HG03457 (cell line): Measurements from ENCODE around the gene ADCY7.

Source experiments
- ATAC-seq: cut with Tn5 transposase; IDR thresholded peaks from one replicate; pipeline ENCODE4 v1.9.1; 2021; ENCODE audit warnings: moderate number of reproducible peaks; ENCODE audit not compliant: unreplicated experiment

The ADCY7 gene

GRCh38 chr16:50310308-50311133, 44.2 kb downstream of the ADCY7 start:
- no peak for ATAC-seq

DNA sequence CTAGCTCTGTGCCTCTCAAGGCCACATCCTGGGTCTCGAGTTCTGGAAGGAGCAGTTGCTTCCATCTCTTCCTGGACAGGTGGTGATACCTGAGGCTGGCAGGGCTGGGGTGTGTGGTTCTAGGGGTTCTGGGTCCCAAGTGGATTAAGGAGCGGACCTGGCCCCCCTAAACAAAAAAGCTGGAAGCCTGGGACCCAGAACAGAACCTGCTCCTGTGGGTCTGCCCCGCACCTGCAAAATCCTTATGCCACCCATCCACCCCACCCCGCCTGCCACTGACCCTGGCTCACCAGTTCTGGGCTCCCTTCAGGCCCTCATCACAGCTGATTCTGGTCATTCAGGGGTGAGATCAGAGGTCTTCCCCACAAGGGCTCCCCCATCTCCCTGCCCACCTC, 44.8 kb downstream of the ADCY7 start:
- no peak for ATAC-seq

- no peak for ATAC-seq
Measured at GRCh38 chr16:50311891-50312501, 45.6 kb downstream of the ADCY7 start.

- ATAC-seq, result no peak
Measured at GRCh38 chr16:50313596-50314478, 47.5 kb downstream of the ADCY7 start.

GRCh38 chr16:50314665-50315064, 48.3 kb downstream of the ADCY7 start:
- ATAC-seq, result no peak

GRCh38 chr16:50315346-50315997, 49.1 kb downstream of the ADCY7 start:
- ATAC-seq, result no peak

GRCh38 chr16:50316102-50316847, 49.9 kb downstream of the ADCY7 start:
- ATAC-seq, result no peak

DNA sequence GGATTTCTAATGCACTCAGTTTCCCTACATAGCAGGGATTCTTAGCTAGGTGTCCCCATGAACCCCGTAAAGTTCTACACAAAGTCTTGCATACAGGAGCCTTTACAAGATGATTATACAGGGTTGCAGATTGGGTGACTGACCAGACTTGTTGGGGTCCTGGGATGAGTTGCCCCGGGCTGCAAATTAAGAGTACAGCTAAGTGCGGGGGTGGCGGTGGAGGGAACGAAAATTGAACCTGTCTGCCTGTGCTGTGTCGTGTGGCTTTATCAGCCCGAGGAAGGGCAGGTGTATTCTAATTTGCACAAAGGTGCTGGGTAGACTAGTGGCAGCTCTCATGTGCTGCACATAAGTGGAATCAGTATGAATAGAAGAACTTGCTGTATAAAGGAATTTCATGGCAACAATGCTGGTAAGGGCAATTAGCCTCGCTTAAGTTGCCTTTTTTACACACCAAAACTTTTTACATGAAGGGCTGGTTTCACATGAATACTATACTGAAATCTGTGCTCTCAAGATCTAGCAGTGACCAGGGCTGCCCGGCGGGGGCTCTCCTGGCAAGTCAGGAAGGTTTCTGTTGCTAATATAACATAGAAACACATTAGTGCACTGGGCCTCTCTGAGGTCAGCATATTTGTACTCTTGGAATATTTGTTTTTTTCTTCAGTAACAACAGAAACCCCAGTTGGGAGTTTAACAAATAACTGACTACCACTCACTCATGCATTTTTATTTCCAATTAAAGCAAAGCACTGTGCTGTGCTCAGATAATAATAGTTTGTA, 50.7 kb downstream of the ADCY7 start:
- no peak for ATAC-seq

- no peak for ATAC-seq
Measured at GRCh38 chr16:50318796-50319578, 52.6 kb downstream of the ADCY7 start.

GRCh38 chr16:50320310-50320709, 54.0 kb downstream of the ADCY7 start:
- no peak for ATAC-seq

DNA sequence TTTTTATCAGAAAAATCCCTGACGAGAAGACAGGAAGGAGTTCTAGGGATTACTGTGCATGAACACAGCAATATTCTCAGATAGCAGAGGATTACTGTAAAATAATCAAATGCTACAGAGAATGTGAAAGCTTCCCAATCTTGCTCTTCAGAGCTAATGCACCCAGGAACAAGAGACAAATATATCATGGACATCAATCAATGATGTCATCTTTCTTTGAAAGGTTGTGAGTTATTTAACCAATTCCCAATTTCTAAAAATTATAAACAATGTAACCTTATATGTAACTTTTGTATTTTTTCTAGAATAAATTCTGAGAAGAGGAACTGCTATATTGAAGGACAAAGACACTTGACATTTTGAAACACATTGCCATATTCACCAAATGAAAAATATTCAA, 56.0 kb downstream of the ADCY7 start:
- ATAC-seq, result no peak

DNA sequence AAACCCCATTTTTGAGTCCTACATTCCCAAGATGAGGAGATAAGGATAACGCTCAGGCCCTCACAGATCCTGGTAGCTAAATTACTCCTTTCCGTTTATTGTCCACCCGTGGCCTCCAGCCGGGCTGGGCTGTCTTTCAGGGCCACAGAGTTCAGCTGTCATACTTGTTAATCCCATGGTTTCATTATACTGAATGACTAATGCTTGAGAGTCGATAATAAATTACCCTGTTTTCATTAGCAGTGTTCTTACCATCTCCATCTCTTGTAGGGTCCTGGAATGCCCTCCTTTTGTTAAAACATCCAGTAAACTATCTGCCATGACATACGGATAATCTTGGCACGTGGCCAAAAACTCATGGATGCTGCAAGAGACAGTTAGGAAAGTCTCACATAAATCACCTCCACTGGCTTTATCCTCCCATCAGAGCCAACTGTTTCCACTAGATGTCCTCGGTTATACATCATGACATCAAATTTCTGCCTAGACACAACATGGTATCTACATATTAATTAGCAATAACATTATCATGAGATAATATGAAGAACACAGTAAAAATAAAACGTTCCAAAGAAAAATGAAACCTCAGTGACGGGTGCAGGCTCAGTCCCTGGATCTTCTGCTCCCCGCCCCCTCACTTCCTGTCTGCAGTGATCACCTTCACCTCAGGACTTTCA, 57.1 kb downstream of the ADCY7 start:
- no peak for ATAC-seq

GRCh38 chr16:50324345-50324744, 58.0 kb downstream of the ADCY7 start:
- no peak for ATAC-seq

GRCh38 chr16:50326264-50326663, 59.9 kb downstream of the ADCY7 start:
- ATAC-seq, result no peak

DNA sequence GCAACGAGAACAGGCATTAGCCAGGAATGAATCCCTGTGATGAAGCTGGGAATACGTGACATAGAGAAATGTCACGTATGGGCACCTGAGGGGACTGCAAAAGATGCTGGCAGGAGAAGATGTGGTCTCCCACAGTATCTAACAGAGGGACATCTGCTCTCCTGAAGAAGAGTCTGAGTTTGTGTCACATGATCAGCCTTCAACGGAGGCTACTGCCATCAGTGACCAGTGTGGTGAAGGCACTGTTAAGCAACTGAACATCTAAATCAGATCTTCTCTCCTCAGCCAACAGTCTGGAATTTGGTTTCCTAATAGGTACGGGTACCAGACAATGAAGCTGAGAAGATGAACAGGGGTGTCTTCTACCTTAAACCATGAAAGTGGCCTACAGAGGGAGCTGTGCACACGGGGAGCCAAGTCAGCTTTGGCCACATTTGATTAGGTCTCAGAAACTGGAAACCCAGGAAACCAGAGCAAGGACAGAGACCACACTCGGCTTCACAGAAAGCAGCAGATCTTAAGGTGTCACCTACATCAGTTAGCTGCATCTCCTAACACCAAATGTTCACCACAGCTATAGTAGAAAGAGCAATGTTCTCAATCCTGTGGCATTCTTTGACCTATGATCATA, 60.6 kb downstream of the ADCY7 start:
- ATAC-seq, result peak; percentile 55

DNA sequence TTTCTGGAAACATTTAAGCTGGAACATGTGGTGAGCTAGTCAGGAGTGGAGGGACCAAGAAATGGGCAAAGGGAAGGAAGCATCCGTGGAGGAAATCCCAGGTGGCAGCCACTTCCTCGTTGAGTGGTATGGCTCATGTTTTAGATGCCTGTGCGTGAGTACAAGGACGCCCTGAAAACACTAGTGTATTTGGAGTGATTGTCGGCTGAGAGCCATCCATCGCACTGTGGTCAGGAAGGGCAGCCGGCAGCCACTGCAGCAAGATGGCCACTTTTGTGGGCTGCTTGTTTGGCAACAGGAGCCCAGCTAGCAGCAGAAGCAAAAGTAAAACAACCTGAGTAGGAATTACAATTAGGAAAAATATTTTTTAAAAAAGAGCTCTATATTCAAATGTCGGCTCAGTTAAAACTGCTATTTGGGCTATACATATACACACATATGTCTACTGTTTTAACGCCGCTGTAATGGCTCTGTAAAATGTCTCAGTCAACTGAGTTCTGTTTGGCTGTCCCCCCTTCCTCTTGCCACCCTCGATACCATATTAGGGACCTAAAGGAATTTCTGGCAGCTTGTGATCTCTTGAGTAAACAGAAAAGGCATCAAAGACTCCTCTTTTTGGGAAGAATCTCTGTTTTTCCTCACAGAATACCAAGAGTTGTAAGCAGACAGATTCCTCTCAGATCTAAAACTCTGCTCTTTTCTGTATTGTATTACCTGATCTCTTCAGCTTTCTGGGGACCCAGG, 63.3 kb downstream of the ADCY7 start:
- ATAC-seq, result no peak

DNA sequence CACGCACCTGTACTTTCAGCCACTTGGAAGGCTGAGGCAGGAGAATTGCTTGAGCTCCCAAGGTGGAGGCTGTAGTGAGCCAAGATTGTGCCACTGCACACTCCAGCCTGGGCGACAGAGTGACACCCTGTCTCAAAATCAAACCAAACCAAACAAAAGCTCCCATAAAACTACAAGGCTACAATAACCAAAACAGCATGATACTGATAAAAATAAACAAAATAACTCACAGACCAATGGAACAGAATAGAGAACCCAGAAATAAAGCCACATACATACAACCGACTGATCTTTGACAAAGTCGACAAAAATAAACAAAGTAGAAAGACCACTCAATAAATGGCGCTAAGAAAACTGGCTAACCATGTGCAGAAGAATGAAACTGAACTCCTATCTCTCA, 65.2 kb downstream of the ADCY7 start:
- no peak for ATAC-seq
